GM04504 (cell line): ENCODE data around the gene CCDC91.
"Not testable (repeated sequence)": the region's sequence is repeated elsewhere in the genome, so short reads cannot be mapped to it uniquely, and the experiment has no call there.

Experiments
- DNase-seq: peaks from one replicate; pipeline ENCODE4 v3.0.0-alpha.2; 2012; ENCODE audit warnings: low read depth

CCDC91 gene

GRCh38 chr12:28290262-28290661, 100.0 kb downstream of the CCDC91 start:
- DNase-seq, result no peak

DNA sequence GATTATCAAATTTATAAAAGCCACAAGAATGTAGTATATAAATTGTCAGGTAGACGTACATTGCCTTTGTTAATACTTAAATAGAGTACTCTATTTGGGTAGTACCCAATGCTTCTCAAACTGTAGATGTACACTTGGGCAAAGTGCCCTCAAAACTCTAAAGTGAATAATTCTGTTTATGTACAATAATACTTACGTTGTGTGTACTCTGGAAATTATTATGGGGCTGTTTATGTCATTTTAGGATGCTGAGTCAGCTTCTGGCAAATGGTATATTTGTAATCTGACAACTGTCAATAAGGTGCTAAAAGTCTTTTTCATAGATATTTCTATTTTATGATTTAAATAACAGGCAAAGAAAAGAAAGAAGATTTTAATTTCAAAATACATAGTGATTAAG, 102.4 kb downstream of the CCDC91 start:
- DNase-seq, result no peak

DNA sequence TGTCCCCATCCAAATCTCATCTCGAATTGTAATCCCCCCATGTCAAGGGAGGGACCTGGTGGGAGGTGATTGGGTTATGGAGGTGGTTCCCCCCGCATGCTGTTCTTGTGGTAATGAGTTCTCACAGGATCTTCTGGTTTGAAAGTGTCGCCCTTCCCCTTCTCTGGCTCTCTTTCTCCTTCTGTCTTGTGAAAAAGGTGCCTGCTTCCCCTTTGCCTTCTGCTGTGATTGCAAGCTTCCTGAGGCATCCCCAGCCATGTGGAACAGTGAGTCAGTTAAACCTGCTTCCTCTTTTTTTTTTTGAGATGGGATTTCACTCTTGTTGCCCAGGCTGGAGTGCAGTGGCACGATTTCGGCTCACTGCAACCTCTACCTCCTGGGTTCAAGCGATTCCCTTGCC, 104.0 kb downstream of the CCDC91 start:
- DNase-seq, result no peak

DNA sequence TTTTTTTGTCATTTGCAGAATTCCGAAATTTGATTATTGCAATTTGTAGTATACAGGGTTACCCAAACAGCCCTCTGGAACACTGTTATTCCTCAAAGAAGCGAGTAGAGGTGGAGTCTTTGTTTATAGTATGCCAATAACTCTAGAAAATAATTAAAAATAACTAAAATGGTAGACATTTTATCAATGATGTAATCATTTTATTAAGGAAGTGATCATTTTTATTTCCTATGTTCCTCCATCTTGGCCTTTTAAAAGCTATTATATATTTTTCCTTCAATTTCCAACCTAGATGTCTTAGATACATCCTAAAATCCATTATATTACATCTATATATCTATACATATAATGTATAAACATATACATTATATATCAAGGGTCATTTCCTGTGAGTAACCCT, 106.0 kb downstream of the CCDC91 start:
- no peak for DNase-seq

GRCh38 chr12:28303192-28303591, 112.9 kb downstream of the CCDC91 start:
- no peak for DNase-seq

GRCh38 chr12:28306535-28306934, 116.3 kb downstream of the CCDC91 start:
- no peak for DNase-seq

- DNase-seq, result no peak
These were observed 118.6 kb downstream of the CCDC91 start for GRCh38 chr12:28308891-28309290.

DNA sequence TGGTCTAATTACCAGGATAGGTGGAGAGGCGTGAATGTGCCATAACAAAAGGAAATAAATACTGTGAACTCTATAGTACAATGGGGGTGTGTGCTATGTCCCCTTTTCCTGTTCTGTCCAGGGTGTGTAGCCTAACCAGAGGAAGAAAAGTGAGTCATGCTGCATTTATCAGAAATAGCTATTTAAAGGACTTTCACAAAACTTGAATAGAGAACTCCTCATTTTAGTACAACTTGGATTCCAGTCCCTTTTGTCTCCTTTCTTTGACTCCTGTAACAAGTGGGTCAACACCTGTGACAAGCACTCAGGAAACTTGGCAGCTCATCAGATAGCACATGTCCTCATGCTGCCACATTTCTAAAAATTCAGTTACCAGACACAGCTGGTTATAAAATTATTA, 123.4 kb downstream of the CCDC91 start:
- DNase-seq, result no peak

- no peak for DNase-seq
These were observed 125.8 kb downstream of the CCDC91 start for GRCh38 chr12:28316049-28316448.

GRCh38 chr12:28318273-28318672, 128.0 kb downstream of the CCDC91 start:
- DNase-seq, result no peak

GRCh38 chr12:28320353-28320752, 130.1 kb downstream of the CCDC91 start:
- no peak for DNase-seq

- DNase-seq, result no peak
These were observed 137.5 kb downstream of the CCDC91 start for GRCh38 chr12:28327722-28328121.

- no peak for DNase-seq
These were observed 138.7 kb downstream of the CCDC91 start for GRCh38 chr12:28328967-28329366.

- DNase-seq, result not testable (repeated sequence)
These were observed 139.5 kb downstream of the CCDC91 start for GRCh38 chr12:28329727-28330126.

- not testable (repeated sequence) for DNase-seq
These were observed 140.0 kb downstream of the CCDC91 start for GRCh38 chr12:28330232-28330631.

DNA sequence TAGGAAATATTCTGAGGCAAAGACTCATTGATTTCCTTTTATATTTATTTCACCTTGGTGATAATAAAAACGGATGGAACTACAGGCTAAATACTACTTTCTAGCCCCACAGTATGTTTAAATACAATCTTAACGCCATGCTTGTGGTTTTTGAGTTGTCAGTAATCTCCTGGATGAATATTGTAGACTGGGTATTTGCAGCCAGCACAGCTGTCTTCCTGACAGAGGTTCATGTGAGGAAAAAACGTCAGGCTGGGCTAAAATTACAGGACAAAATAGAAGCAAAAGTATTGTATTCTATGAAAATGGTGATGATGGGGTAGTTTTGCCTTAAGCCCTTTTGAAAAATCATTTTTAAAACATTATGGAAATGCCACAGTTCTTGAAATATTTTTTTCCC, 140.9 kb downstream of the CCDC91 start:
- DNase-seq, result no peak

GRCh38 chr12:28340261-28341045, 150.2 kb downstream of the CCDC91 start:
- DNase-seq, result no peak

- DNase-seq, result no peak
These were observed 153.5 kb downstream of the CCDC91 start for GRCh38 chr12:28343713-28344112.

- DNase-seq, result no peak
These were observed 156.3 kb downstream of the CCDC91 start for GRCh38 chr12:28346567-28346966.

GRCh38 chr12:28349196-28349595, 158.9 kb downstream of the CCDC91 start:
- DNase-seq, result no peak

- DNase-seq, result no peak
These were observed 160.2 kb downstream of the CCDC91 start for GRCh38 chr12:28350502-28350901.

GRCh38 chr12:28351414-28351813, 161.2 kb downstream of the CCDC91 start:
- no peak for DNase-seq

DNA sequence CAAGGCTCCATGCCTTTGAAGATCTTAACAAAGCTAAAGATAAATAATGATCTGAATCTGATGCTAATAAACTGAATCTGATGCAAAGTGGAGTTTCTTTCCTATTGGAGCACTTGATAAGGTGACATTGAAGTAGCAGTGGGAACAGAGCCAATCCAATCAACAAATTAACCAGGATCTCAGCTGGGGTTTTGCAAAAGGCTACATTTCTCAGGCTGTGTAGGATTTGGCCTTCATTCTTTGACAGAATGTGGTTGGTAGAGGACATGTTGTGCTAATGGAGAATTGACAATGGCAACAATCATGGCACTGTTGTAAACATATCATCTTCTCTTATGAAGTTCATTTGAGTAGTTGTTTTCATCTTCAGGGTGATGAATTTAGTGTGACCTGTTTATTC, 164.9 kb downstream of the CCDC91 start:
- no peak for DNase-seq

- DNase-seq, result no peak
These were observed 170.0 kb downstream of the CCDC91 start for GRCh38 chr12:28360253-28360652.
